HG03565 (cell line): Measurements from ENCODE around the gene TAS2R14.

ENCODE experiments used
- ATAC-seq: cut with Tn5 transposase; IDR thresholded peaks from one replicate; pipeline ENCODE4 v1.9.1; 2021; ENCODE audit warnings: mild to moderate bottlenecking, moderate library complexity; ENCODE audit not compliant: unreplicated experiment

TAS2R14 gene

GRCh38 chr12:10939163-10939562 lies at the start of gene TAS2R14:
Gene TAS2R14 (minus strand): TSS chr12:10939263. CDS start chr12:10939207, 56 bp downstream.
- no peak for ATAC-seq

GRCh38 chr12:10986812-10987211 lies 47.7 kb upstream of the TAS2R14 start, which contains the start of gene TAS2R50:
Gene TAS2R50 (minus strand): TSS chr12:10986912. CDS start chr12:10986860, 52 bp downstream.
- no peak for ATAC-seq

- no peak for ATAC-seq
Measured at GRCh38 chr12:10982244-10982643, 43.2 kb upstream of the TAS2R14 start.

- ATAC-seq: no peak
Measured at GRCh38 chr12:10974965-10975364, 35.9 kb upstream of the TAS2R14 start.

- no peak for ATAC-seq
Measured at GRCh38 chr12:10968765-10969456, 29.8 kb upstream of the TAS2R14 start.

GRCh38 chr12:10967409-10967808 lies 28.3 kb upstream of the TAS2R14 start:
- no peak for ATAC-seq

GRCh38 chr12:10966314-10966713 lies 27.3 kb upstream of the TAS2R14 start:
- ATAC-seq: no peak

- ATAC-seq: no peak
Measured at GRCh38 chr12:10965476-10965875, 26.4 kb upstream of the TAS2R14 start.

GRCh38 chr12:10960211-10960610 lies 21.1 kb upstream of the TAS2R14 start:
- no peak for ATAC-seq

GRCh38 chr12:10959804-10960203 lies 20.7 kb upstream of the TAS2R14 start:
- ATAC-seq: no peak

GRCh38 chr12:10957741-10958140 lies 18.7 kb upstream of the TAS2R14 start:
- ATAC-seq: no peak

- ATAC-seq: no peak
Measured at GRCh38 chr12:10956085-10956484, 17.0 kb upstream of the TAS2R14 start.

- ATAC-seq: no peak
Measured at GRCh38 chr12:10952645-10953044, 13.6 kb upstream of the TAS2R14 start.

GRCh38 chr12:10943167-10943566 lies 4.1 kb upstream of the TAS2R14 start:
- ATAC-seq: no peak

GRCh38 chr12:10941916-10942607 lies 3.0 kb upstream of the TAS2R14 start:
- ATAC-seq: no peak

- no peak for ATAC-seq
Measured at GRCh38 chr12:10941369-10941768, 2.3 kb upstream of the TAS2R14 start.

GRCh38 chr12:10940389-10940788 lies 1.3 kb upstream of the TAS2R14 start:
- no peak for ATAC-seq

- no peak for ATAC-seq
Measured at GRCh38 chr12:10936506-10936905, 2.6 kb downstream of the TAS2R14 start.

- no peak for ATAC-seq
Measured at GRCh38 chr12:10928746-10929286, 10.2 kb downstream of the TAS2R14 start, which contains the start of gene PRH2. Gene PRH2 (plus strand): TSS chr12:10929236. CDS start chr12:10929274, 38 bp downstream.

GRCh38 chr12:10926269-10926668 lies 12.8 kb downstream of the TAS2R14 start:
- ATAC-seq: no peak

GRCh38 chr12:10919809-10920208 lies 19.3 kb downstream of the TAS2R14 start:
- no peak for ATAC-seq

GRCh38 chr12:10910380-10910779 lies 28.7 kb downstream of the TAS2R14 start:
- no peak for ATAC-seq
